ENCODE measurements around the gene CACNB4.
"Not testable (repeated sequence)": the region's sequence is repeated elsewhere in the genome, so short reads cannot be mapped to it uniquely, and the experiment has no call there.

The CACNB4 gene

GRCh38 chr2:151999053-151999452 is 99.8 kb downstream of the CACNB4 start:
- Histone ChIP-seq H3K4me1 (ENCODE audit: control insufficient read depth in 1 of 2, insufficient read depth in 1 of 2, low read depth in 1 of 2, low read length in 1 of 2) (peaks cover under 1 to 3% of the 10 kb centered on the region in 2 experiments), H3K27me3 (no peaks in the 10 kb centered on the region), H3K36me3 (no peaks in the 10 kb centered on the region), H3K4me3 (ENCODE audit: low read depth in 1 of 2, low read length in 1 of 2) (no peak overlapping the region), H3K9me3 (no peaks in the 10 kb centered on the region), H3K27ac (no peak overlapping the region)
- TF ChIP-seq, protein P1, sequence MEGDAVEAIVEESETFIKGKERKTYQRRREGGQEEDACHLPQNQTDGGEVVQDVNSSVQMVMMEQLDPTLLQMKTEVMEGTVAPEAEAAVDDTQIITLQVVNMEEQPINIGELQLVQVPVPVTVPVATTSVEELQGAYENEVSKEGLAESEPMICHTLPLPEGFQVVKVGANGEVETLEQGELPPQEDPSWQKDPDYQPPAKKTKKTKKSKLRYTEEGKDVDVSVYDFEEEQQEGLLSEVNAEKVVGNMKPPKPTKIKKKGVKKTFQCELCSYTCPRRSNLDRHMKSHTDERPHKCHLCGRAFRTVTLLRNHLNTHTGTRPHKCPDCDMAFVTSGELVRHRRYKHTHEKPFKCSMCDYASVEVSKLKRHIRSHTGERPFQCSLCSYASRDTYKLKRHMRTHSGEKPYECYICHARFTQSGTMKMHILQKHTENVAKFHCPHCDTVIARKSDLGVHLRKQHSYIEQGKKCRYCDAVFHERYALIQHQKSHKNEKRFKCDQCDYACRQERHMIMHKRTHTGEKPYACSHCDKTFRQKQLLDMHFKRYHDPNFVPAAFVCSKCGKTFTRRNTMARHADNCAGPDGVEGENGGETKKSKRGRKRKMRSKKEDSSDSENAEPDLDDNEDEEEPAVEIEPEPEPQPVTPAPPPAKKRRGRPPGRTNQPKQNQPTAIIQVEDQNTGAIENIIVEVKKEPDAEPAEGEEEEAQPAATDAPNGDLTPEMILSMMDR (IDR thresholded peaks at IDR 0.05) = peak; percentile 59

DNA sequence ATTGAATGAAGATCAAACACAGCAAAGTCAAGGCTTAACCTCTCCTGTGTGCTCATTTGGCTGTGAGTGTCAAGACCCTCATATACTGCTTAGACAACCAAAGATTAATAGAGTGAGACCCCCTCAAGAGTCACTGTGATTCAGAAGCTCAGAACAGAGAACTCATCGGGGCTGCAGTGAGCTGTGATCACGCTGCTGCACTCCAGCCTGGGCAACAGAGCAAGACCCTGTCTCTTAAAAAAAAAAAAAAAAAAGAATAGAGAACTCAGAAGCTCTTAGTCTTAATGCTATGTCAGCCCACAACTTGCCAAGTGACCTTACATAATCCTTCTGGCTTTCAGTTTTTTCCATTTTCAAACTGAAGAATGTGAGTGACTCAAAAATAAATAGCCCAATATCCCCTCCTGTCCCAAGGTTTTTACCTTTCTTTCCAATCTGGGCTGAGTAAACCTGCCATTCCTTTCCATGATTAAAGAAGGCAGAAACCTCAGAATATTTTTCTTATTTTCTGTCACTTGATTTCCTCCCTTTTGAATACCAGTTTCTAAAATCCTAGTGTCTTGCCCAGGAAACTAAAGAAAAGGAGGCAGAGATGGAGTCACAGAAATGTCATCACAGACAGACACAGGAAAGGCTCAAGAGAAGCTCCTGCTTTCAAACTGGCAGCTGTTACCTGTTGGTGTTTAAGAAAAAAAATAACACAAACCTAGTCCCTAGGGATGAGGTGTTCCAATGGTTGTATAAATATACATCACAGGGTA is 102.4 kb downstream of the CACNB4 start:
- no peak overlapping the region for H3K4me3 ChIP-seq (ENCODE audit: low read depth in 1 of 2, low read length in 1 of 2)
- H3K27me3 ChIP-seq = no peaks in the 10 kb centered on the region
- H3K36me3 ChIP-seq = no peaks in the 10 kb centered on the region
- no peaks in the 10 kb centered on the region for H3K9me3 ChIP-seq
- H3K27ac ChIP-seq = no peak overlapping the region
- no peaks in the 10 kb centered on the region for H3K4me1 ChIP-seq (ENCODE audit: control insufficient read depth in 1 of 2, insufficient read depth in 1 of 2, low read depth in 1 of 2, low read length in 1 of 2)
- TF ChIP-seq, protein P1 (IDR thresholded peaks at IDR 0.05) = no peak

GRCh38 chr2:151995161-151995557 is 103.7 kb downstream of the CACNB4 start:
- Histone ChIP-seq H3K4me3 (ENCODE audit: low read depth in 1 of 2, low read length in 1 of 2) (no peak overlapping the region), H3K36me3 (no peaks in the 10 kb centered on the region), H3K9me3 (no peaks in the 10 kb centered on the region), H3K27ac (no peak overlapping the region), H3K4me1 (ENCODE audit: control insufficient read depth in 1 of 2, insufficient read depth in 1 of 2, low read depth in 1 of 2, low read length in 1 of 2) (no peaks in the 10 kb centered on the region), H3K27me3 (no peaks in the 10 kb centered on the region)
- TF ChIP-seq, protein P1 (IDR thresholded peaks at IDR 0.05) = no peak

DNA sequence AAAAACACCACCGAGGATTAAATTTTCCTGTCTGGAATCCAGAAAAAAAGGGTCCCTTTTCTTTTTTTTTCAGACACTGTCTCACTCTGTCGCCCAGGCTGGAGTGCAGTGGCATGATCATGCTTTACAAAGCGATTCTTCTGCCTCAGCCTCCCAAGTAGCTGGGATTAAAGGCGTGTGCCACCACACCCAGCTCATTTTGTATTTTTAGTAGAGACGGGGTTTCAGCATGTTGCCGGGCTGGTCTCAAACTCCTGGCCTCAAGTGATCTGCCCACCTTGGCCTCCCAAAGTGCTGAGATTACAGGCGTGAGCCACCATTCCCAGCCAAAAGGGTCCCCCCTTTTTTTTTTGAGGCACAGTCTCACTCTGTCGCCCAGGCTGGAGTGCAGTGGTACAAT is 104.7 kb downstream of the CACNB4 start:
- not testable (repeated sequence) for H3K4me3 ChIP-seq (ENCODE audit: low read depth in 1 of 2, low read length in 1 of 2); H3K9me3 ChIP-seq; H3K27me3 ChIP-seq; H3K36me3 ChIP-seq; H3K27ac ChIP-seq; H3K4me1 ChIP-seq (ENCODE audit: control insufficient read depth in 1 of 2, insufficient read depth in 1 of 2, low read depth in 1 of 2, low read length in 1 of 2)

DNA sequence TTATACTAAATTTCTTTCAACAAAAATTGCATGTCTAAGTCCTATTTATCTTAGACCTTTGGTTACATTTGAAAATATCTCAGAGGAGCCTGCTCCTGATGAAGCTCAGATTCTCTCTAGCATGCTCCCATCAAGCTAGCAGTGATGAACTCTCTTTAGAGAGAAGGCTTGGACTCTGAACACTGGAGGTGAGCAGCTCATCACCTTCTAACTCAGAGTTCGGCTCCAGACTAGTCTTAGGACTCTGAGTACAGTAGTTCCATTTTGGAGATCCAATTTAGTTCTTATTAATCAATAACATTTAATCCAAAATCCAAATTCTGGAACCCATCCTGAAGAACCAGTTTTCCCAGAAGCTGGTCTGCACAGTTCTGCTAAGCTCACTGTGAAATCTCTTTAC is 107.8 kb downstream of the CACNB4 start:
- no peak overlapping the region for H3K27ac ChIP-seq
- H3K36me3 ChIP-seq = no peaks in the 10 kb centered on the region
- H3K27me3 ChIP-seq = no peaks in the 10 kb centered on the region
- no peaks in the 10 kb centered on the region for H3K4me1 ChIP-seq (ENCODE audit: control insufficient read depth in 1 of 2, insufficient read depth in 1 of 2, low read depth in 1 of 2, low read length in 1 of 2)
- TF ChIP-seq, protein P1 (IDR thresholded peaks at IDR 0.05) = no peak
- no peaks in the 10 kb centered on the region for H3K9me3 ChIP-seq
- H3K4me3 ChIP-seq (ENCODE audit: low read depth in 1 of 2, low read length in 1 of 2) = no peak overlapping the region

- TF ChIP-seq, protein P1 (IDR thresholded peaks at IDR 0.05) = no peak
- H3K4me1 ChIP-seq (ENCODE audit: control insufficient read depth in 1 of 2, insufficient read depth in 1 of 2, low read depth in 1 of 2, low read length in 1 of 2) = no peaks in the 10 kb centered on the region
- H3K36me3 ChIP-seq = no peaks in the 10 kb centered on the region
- no peak overlapping the region for H3K4me3 ChIP-seq (ENCODE audit: low read depth in 1 of 2, low read length in 1 of 2)
- H3K27ac ChIP-seq = no peak overlapping the region
- H3K9me3 ChIP-seq = no peaks in the 10 kb centered on the region
- H3K27me3 ChIP-seq = no peaks in the 10 kb centered on the region
Observed at GRCh38 chr2:151989378-151989777, 109.5 kb downstream of the CACNB4 start.

All from neutrophil (primary cell).